Kidney epithelial cell (primary cell): ENCODE results near the gene HDDC3. TPM values are rescaled to one million over a fixed set of nuclear protein-coding genes. Genes with fewer than 3 reads are reported as not detected.

Source experiments
- DNase-seq: peaks from one replicate; pipeline ENCODE4 v3.0.0-alpha.2; 2010; ENCODE audit warnings: low read depth
- H3K27me3 ChIP-seq: 2 replicates; pipeline ENCODE4 v1.6.0; 2011; ENCODE audit warnings: low read length; ENCODE audit not compliant: control insufficient read depth, insufficient read depth
- H3K36me3 ChIP-seq: 2 replicates; pipeline ENCODE4 v1.5.1; 2011; ENCODE audit warnings: low read length; ENCODE audit not compliant: control insufficient read depth, insufficient read depth
- H3K4me3 ChIP-seq: 2 replicates; pipeline ENCODE4 v1.5.1; 2011; ENCODE audit warnings: low read depth, mild to moderate bottlenecking, control low read depth, low read length
- CTCF ChIP-seq: IDR thresholded peaks from 2 replicates; pipeline ENCODE4 v1.5.1; 2011; ENCODE audit warnings: mild to moderate bottlenecking, moderate library complexity, low read length, control low read depth, inconsistent platforms; ENCODE audit not compliant: insufficient read depth, poor library complexity, severe bottlenecking
- total RNA-seq: library from RNA; depleted of rRNA; stranded (reverse); fragments of >200 nt; gene quantifications from 2 replicates; pipeline ENCODE4 v1.2.3, GENCODE V29; 2015

HDDC3 gene
- total RNA-seq, 1 donor from 2014 or later: 20.0 TPM

GRCh38 chr15:90946538-90946937 lies 14.2 kb upstream of the HDDC3 start:
- H3K4me3 ChIP-seq: no peak overlapping the region
- peaks cover 8% of the 10 kb centered on the region for H3K36me3 ChIP-seq
- TF ChIP-seq CTCF: no peak
- no peak for DNase-seq
- no peaks in the 10 kb centered on the region for H3K27me3 ChIP-seq

- Histone ChIP-seq H3K4me3 (no peak overlapping the region), H3K27me3 (no peaks in the 10 kb centered on the region), H3K36me3 (peaks cover 9% of the 10 kb centered on the region)
- DNase-seq: no peak
- TF ChIP-seq CTCF: no peak
Observed at GRCh38 chr15:90945091-90945490, 12.7 kb upstream of the HDDC3 start.

DNA sequence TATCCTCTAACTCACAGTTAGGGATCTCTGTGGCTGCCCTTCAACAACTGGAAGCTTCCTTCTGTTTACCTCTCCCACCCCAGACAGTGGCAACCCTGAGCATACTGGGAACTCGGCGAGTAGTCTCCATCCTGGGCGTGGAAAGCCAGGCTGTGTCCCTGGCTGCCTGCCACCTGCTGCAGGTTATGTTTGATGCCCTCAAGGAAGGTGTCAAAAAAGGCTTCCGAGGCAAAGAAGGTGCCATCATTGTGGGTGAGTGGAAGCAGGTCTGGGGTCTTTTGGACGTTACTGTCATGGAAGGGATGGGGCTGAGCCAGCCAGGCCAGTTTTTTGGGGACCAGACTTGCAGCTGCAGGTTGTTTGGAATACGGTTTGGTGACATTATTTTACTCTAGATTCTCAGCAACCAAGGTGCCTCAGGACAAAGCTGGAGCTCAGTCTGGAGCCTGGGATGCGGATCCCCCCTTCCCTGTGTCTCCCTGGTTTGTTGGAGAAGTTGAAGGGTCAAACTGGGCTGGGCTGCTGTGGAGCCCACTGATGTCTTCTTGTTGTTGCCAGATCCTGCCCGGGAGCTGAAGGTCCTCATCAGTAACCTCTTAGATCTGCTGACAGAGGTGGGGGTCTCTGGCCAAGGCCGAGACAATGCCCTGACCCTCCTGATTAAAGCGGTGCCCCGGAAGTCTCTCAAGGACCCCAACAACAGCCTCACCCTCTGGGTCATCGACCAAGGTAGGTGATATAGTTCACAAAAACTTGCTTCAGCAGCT lies 10.2 kb upstream of the HDDC3 start:
- Histone ChIP-seq H3K27me3 (no peaks in the 10 kb centered on the region), H3K36me3 (peaks cover 6% of the 10 kb centered on the region), H3K4me3 (no peak overlapping the region)
- TF ChIP-seq CTCF: no peak
- DNase-seq: no peak

DNA sequence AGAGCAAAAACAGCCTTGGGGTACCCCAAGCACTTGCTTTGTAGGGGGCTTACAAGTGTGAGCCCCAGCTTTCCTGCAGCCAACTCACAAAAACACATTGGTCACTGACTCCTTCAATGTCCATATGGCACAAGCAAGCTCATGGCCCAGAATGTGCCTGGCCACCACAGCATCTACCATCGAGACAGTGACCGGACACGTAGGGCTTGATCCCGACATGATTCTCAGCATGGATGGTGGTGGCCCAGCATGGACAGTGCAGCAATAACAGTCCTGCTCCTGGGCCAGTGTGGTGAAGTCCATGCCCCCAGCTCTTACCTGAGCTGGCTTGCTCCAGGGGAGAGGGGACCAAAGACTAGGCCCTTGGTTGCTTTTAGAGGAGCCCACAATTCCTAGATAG lies 8.7 kb upstream of the HDDC3 start:
- TF ChIP-seq CTCF: no peak
- DNase-seq: no peak
- no peaks in the 10 kb centered on the region for H3K27me3 ChIP-seq
- H3K36me3 ChIP-seq: peaks cover 4% of the 10 kb centered on the region
- no peak overlapping the region for H3K4me3 ChIP-seq

DNA sequence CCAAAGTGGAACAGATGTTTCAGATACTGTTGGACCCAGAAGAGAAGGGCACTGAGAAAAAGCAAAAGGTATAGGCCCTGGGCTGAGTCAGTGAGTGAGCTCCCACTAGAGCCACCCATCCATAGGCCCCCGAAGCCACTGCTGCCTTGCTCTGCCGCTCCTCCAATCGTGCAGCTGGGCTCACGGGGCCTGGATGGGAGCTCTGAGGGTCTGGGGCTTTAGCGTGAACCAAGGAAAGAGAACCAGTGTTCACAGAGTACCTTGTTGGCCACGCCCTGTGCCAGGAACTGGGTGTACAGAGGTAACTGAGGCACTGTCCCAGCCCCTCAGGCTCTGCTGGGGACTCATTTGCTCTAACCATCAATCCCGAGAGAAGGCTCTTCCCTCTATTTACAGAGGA lies 7.4 kb upstream of the HDDC3 start:
- Histone ChIP-seq H3K27me3 (no peaks in the 10 kb centered on the region), H3K36me3 (peaks cover 4% of the 10 kb centered on the region), H3K4me3 (no peak overlapping the region)
- no peak for DNase-seq
- TF ChIP-seq CTCF: no peak

- Histone ChIP-seq H3K27me3 (no peaks in the 10 kb centered on the region), H3K4me3 (no peak overlapping the region), H3K36me3 (peaks cover 4% of the 10 kb centered on the region)
- no peak for DNase-seq
- no peak for TF ChIP-seq CTCF
Observed at GRCh38 chr15:90938261-90938660, 5.9 kb upstream of the HDDC3 start.
